ENCODE results near the gene KERA. TPM values are rescaled to one million over a fixed set of nuclear protein-coding genes. Genes with fewer than 3 reads are reported as not detected.

KERA gene
- total and polyA plus RNA-seq, 9 of the 15 experiments (the other 6 are each of a cell fraction or from before 2014, with no cell fraction given) = not detected

GRCh38 chr12:91040096-91040755, 17.6 kb downstream of the KERA start (continued):
- TF ChIP-seq ETV5 (CRISPR knock-in tag; IDR thresholded peaks at IDR 0.05; ENCODE audit: low read depth) = no peak
- no peak for TF ChIP-seq TCFL5 (CRISPR knock-in tag; conservative IDR thresholded peaks at IDR 0.05)
- no peak for TF ChIP-seq CREM (IDR thresholded peaks at IDR 0.05; ENCODE audit: low read depth)
- TF ChIP-seq HBP1 (CRISPR knock-in tag; IDR thresholded peaks at IDR 0.05) = no peak
- no peak for TF ChIP-seq PTTG1 (tag; IDR thresholded peaks at IDR 0.05; ENCODE audit: low read depth)
- TF ChIP-seq JUNB (CRISPR knock-in tag; conservative IDR thresholded peaks at IDR 0.05) = no peak
- no peak for TF ChIP-seq ILK (tag; IDR thresholded peaks at IDR 0.05; ENCODE audit: borderline replicate concordance, low read depth)
- no peak for TF ChIP-seq NCOA2 (IDR thresholded peaks at IDR 0.05; ENCODE audit: partially characterized antibody in 2 of 2)
- TF ChIP-seq SIN3B (IDR thresholded peaks at IDR 0.05; ENCODE audit: low read depth) = no peak
- TF ChIP-seq IRF1 (CRISPR knock-in tag; IDR thresholded peaks at IDR 0.05; ENCODE audit: borderline replicate concordance) = no peak
